Globus pallidus (tissue), 1 donor: Measurements from ENCODE around the gene SERPINB11.
"Not testable (repeated sequence)": the region's sequence is repeated elsewhere in the genome, so short reads cannot be mapped to it uniquely, and the experiment has no call there.

ENCODE experiments used
- DNase-seq: peaks from one replicate; pipeline ENCODE4 v3.0.0-alpha.2; 2015; ENCODE audit warnings: low spot score

SERPINB11 gene

GRCh38 chr18:63730773-63731172 lies 28.0 kb downstream of the SERPINB11 start:
- no peak for DNase-seq

DNA sequence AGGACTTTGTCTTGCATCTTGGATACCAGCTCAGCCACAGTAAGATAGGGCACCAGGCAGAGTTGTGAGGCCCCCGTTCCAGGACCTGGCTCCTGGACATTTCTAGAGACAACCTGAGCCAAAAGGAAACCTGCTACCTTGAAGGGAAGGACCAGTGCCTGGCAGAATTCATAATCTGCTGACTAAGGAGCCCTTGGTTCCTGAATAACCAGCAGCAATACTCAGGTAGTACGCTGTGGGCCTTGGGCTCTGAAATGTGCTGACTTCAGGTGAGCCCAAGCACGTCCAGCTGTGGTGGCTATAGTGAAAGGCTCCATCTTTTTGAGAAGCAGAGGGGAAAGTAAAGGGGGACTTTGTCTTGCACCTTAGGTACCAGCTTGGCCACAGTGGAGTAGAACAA lies 28.5 kb downstream of the SERPINB11 start:
- DNase-seq: no peak

- no peak for DNase-seq
Observed at GRCh38 chr18:63736876-63737275, 34.1 kb downstream of the SERPINB11 start.

DNA sequence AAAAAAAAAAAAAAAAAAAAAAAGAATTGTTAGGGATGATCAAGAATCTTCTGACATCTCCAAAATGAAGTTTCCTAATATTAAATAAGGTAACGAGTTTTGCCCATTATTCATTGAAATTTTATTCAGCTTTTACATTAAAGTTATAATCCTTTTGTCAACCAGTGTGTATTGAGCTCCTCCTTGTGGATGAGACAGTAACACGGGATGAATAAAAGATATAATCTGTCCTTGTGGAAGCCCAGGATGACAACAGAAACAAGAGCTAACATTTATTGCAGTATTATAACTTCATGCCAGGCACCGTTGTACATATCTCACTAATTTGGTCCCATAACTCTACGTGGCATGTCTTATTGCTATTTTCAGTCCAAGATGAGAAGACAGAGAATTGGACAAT lies 39.0 kb downstream of the SERPINB11 start:
- DNase-seq: no peak

DNA sequence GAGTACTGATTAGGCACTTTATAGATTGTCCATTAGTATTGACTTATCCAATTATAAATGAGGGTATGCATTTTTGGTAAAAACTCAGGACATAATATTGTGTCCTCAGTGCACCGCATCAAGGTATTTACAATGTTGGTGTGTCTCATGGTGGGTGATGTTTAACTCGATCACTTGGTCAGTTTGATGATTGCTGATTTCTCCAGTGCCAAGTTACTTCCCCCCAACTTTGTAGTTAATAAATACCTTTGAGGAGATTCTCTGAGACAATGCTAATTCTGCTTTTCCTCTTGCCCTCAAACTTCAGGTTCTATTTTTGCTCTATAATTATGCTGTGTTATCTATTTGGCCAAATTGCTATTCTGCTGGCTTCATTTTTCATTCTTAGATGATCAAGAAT lies 44.2 kb downstream of the SERPINB11 start:
- DNase-seq: no peak

- DNase-seq: no peak
Observed at GRCh38 chr18:63749489-63749888, 46.7 kb downstream of the SERPINB11 start.

DNA sequence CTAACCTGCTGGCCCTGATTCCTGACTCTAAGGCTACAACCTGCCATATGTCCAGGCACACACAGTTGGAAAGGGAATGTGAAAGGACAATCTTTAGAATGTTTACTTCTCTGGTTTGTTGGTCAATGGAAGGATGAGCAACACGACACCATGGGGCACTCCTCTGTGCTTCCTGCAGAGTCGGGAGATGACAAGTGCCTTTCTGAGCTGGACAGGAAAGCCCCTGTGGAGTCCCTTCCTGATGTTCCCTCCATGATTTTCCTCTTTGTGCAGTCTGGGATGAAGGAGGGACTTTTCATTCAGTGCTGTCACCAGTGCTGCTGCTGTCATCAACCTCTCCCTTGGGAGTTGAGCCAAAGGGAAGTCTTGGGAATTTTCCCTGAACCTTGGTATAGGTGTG lies 49.9 kb downstream of the SERPINB11 start:
- no peak for DNase-seq

DNA sequence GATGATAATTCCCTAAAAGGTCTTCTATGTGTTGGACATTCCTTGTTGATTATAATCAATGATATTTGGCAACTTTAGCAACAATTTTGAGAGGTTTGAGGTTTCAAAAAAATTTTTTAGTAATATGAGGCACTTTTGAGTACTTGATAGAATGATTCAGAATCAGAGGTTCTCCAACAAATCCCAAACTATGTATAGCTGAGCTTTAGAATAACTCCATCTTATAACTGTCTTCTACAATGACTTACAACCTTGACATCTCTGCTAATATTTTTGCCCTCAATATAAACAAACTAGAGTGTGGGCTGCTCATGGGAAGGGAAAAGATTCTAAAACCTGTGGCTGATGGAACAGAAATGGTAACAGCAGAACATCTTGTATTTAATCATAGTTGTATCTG lies 50.9 kb downstream of the SERPINB11 start:
- DNase-seq: no peak

- no peak for DNase-seq
Observed at GRCh38 chr18:63757541-63757940, 54.8 kb downstream of the SERPINB11 start.

GRCh38 chr18:63758615-63759240 lies 56.0 kb downstream of the SERPINB11 start:
- DNase-seq: no peak

- not testable (repeated sequence) for DNase-seq
Observed at GRCh38 chr18:63759786-63760185, 57.0 kb downstream of the SERPINB11 start.

DNA sequence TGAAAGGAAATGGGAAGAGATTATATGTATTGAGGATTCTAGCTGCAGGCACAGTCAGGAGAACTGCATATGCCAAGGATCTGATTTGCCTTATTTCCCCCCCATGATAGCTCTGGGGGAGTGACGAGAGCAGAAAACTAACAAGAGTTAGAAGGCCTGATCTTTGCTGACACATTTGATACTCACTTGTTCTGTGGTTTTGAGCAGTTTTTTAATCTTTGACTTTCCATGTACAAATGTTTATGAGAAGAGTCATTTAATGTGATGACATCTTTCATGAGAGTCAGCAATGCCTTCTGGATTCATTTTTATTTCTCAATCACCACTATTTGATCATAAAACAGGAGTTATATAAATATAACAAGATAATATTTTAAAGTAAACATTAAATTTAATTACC lies 59.8 kb downstream of the SERPINB11 start:
- DNase-seq: no peak

DNA sequence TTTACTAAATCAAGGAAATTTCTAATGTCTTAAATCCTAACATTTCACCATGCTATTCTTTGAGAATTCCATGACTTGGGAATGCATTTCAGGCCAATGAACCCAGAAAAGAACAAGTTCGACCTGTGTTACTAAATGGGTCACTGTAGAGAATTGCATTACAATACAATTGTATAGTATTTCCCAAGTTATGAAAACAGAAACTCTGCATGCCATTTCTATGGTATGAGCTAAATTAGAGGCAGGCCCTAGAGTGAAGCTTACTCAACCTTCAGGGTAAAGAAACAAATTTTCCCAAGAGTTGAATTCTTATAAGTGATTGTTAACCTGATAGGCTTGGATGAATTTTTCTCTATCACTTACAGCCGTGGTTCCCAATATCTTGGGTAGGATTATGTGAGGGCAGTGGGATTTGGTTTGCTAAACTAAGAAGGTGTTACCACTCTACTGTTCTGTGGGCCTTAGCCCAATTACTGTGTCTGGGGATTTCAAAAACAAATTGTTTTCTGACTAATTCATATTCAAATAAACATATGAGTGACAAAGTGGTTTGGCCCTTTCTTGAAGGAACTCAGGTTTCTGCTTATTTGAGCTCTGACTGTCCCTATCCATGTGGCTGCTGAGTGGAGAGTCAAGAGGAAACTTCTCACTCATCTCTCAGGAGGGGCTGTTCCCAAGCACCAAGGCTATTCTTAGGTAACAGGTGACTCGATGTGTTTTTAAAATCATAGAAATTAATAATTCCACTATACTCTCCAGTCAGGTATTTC lies 61.3 kb downstream of the SERPINB11 start:
- DNase-seq: no peak

- no peak for DNase-seq
Observed at GRCh38 chr18:63765837-63766236, 63.1 kb downstream of the SERPINB11 start.
